Measurements from ENCODE around the gene OR6J1.

GRCh38 chr14:22599349-22599748 is 44.8 kb downstream of the OR6J1 start:
- no peak for TF ChIP-seq CTCF (IDR thresholded peaks at IDR 0.05)
- TF ChIP-seq POLR2A (IDR thresholded peaks at IDR 0.05) = no peak
- TF ChIP-seq EP300 (IDR thresholded peaks at IDR 0.05) = no peak
